Putamen (tissue), 1 donor: ENCODE data around the gene OXSR1.
"Not testable (repeated sequence)": the region's sequence is repeated elsewhere in the genome, so short reads cannot be mapped to it uniquely, and the experiment has no call there.

Experiments used
- DNase-seq: peaks from one replicate; pipeline ENCODE4 v3.0.0-alpha.2; 2016; ENCODE audit warnings: low spot score

The OXSR1 gene

DNA sequence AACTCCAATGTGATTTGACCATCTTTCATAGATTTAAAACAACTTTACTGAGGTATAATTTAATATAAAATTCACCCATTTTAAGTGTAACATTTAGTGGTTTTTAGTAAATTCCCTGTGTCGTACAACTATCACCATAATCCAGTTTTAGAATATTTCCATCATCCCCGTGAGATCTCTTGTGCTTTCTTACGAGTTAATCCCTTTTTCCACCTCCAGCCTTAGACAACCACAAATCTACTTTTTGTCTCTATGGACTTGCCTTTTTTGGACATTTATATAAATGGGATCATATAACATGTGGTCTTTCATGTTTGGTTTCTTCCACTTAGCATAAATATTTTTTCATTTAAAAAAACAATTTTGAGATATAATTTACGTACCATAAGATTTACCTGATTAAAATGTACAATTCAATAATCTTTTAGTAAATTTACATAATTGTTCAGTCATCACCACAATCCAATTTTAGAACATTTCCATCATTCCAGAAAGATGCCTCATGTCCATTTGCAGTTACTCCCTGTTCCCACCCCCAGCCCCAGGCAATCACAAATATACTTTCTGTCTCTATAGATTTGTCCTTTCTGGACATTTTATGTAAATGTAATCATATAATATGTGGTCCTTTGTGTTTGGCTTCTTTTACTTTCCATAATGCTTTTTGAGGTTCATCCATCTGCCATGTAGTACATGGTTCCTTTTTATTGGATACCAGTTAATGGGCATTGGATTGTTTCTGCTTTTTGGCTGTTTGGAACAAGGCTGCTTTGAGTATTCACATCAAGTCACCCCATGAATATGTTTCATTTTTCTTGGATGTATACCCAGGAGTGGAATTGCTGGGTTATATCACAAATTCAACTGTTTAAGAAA lies 3.1 kb downstream of the OXSR1 start:
- DNase-seq = no peak

DNA sequence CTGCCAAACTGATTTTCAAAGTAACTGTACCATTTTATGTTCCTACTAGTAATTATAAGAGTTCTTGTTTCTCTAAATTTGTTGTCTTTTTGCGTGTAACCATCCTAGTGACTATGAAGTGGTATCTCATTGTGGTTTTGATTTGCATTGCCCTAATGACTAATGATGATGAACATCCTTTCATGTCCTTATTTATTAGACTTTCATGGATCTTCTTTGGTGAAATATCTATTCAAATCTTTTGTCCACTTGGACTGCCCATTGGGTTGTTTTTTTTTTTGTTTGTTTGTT lies 3.6 kb downstream of the OXSR1 start:
- no peak for DNase-seq

DNA sequence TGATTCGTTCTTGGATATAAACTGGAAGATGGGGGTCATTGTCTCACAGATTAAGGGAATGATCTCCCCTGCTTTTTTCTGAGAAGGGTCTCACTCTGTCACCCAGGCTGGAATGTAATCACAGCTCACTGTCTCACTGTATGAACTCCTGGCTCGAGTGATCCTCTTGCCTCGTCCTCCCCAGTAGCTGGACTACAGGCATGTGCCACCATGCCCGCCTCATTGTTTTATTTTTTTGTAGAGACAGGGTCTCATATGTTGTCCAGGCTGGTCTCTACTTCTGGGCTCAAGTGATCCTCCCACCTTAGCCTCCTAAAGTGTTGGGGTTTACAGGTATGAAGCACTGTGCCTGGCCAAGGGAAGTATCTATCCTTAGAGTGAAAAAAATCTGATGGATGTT lies 5.4 kb downstream of the OXSR1 start:
- DNase-seq = no peak

DNA sequence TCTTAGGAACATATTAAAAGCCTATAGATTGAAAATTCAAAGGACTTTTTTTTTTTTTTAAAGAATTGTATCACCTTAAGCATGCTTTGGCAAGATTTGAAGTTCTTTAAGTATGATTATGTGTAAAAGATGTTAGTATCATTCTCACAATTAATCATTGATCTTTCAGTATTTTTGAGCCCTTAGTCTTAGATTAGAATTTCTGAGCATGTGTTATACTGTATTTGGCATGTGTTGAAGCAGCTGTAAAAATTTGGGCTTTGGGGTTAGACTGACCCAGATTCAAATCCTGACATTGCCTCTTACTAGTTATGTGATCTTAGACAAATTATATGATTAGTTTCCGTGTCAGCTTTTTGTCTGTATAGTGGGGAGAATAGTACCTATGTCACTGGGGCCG lies 6.3 kb downstream of the OXSR1 start:
- no peak for DNase-seq

DNA sequence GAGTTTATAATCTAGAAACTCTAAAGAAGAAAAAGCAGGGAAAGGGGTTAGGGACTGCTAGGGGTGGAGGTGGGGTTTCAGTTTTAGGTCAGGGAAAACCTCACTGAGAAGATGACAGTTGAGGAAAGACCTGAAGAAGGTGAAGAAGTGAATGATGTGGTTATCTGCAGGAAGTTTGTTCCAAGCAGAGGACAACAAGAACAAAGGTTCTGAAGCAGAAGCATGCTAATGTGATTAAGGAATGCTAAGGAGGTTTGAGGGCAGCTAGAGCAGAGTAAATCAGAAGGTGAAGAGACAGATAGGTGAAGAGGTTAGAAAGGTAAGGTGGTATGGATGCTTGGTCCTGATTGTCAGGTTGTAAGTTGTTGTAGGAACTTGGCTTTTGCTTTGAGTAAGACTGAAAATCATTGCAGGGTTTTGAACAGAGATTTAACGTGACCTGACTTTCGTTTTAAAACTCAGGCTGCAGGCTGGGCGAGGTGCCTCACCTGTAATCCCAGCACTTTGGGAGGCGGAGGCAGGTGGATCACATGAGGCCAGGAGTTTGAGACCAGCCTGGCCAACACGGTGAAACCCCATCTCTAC lies 8.6 kb downstream of the OXSR1 start:
- DNase-seq = no peak

DNA sequence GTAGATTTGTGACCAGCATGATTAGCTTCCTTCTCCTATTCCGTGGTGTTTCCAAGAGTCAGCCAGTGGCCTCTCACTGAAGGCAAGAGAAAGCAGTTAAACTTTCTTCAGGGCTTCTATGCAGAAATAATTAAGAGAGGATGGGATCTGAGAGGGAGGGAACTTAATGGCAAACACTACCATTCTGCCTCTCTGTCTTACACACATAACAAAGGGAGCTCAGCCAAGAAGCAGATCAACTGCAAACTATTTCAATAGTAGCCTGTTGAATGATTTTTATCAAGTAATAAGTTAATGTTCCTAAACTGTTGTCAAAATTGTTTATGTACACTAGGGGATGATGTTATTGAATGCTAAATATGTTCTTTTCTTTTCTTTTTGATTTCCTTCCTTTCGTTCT lies 11.8 kb downstream of the OXSR1 start:
- no peak for DNase-seq

DNA sequence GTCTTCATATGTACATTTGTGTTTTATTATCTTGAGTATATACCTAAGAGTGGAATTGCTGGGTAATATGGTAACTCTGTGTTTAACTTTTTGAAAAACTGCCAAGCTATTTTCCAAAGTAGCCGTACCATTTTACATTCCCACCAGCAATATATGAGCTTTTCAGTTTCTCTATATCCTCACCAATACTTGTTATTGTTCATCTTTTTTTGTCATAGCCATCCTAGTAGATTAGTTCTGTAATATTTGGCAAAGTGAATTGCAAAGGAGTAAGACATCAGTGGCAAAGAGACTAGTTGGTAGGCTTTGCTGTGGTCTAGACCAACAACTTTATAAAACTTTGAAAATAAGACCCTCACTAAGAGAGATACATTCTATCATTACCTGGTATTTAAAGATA lies 21.4 kb downstream of the OXSR1 start:
- no peak for DNase-seq

DNA sequence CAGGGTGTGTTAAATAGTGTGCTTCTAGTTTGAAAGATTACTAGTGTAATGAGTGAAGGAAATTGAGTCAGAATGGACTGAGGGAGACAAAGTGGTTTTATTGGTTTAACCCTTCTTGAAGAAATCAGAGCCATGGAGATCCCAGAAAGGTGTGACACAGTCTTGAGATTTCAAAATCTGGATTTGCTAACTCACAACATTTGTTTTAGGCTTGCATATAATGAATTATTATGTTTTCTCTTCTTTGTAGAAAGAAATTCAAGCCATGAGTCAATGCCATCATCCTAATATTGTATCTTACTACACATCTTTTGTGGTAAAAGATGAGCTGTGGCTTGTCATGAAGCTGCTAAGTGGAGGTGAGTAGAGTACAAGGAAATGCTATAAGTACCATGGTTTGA lies 25.1 kb downstream of the OXSR1 start:
- no peak for DNase-seq

DNA sequence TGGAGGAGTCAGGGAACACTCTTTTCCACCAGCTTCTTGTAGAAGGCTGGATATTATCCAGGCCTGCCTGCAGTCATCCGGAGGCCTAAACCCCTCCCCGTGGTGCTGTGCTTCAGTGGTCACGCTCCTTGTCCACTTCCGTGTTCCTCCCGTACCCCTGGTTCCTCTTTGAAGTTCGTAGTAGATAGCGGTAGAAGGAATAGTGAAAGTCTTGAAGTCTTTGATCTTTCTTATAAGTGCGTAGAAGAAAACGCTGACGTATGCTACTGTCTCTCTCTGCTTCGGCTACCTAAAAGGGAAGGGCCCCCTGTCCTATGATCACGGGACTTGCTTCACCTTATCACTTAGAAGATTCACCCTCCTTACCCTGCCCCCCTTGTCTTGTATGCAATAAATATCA lies 37.6 kb downstream of the OXSR1 start:
- not testable (repeated sequence) for DNase-seq

DNA sequence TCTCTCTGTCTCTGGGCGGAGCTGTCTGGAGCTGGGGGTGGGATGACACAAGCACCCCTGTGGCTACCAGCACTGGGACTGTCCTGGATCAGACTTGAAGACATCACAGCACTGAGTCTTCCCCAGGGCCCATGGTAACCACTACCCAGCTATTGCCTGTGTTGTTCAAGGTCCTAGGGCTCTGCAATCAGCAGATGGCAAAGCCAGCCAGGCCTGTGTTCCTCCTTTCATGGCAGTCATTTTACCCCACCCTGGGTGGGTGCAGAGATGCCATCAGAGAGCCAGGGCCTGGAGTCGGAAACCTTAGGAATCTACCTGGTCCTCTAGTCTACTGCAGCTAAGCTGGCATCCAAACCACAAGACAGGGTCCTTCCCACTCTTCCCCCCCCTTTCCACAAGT lies 38.4 kb downstream of the OXSR1 start:
- no peak for DNase-seq

DNA sequence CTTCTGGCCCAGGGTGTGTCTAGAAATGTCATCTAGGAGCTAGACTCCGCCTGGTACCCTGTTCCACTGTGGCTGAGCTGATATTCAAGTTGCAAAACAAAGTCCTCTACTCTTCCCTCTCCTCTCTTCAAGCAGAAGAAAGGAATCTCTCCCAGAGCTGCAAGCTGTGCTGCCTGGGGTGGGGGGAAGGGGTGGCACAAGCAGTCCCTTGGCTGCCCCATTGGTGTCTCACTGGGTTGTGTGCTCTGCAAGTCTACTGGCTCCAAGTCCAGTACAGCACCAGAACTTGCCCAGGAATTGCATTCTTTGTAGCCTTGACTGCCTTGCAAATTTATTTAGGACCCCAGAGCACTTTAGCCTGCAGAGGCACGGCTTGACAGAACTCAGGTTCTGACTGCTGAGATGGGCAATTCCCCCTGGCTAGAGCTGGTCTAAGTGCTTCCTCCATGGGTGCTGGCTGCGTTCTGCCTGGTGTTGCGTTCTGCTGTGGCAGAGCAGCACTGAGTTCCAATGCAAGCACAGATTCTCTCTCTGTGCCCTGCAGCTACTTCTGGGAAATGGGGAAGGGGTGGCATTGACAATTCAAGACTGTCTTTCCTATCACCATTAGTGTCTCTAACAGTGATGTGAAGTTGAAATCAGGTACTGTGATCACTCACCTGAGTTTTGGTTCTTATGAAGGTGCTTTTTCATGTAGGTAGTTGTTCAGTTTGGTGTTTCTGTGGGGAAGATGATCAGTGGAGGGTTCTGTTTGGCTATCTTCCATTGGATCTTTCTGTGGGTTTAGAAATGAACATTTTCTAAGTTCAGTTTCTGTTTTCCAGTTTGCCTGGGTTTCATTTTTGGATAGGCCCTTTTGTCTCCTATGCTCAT lies 39.5 kb downstream of the OXSR1 start:
- DNase-seq = no peak

DNA sequence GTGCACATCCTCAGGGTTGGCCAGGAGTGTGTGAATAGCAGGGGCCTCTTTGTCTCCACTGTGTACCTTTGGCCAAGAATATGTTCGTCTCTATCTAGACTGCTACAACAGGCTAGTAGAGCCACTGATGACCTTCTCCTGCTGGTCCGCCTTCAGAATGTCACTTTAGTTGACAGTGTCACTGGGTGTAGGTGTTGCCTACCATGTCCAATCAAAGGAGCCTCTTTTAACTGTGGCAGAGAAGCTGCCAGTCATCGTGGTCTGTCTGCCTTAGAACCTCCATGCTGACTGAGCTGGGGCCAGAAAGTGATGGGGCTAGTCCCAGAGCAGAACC lies 40.1 kb downstream of the OXSR1 start:
- no peak for DNase-seq

DNA sequence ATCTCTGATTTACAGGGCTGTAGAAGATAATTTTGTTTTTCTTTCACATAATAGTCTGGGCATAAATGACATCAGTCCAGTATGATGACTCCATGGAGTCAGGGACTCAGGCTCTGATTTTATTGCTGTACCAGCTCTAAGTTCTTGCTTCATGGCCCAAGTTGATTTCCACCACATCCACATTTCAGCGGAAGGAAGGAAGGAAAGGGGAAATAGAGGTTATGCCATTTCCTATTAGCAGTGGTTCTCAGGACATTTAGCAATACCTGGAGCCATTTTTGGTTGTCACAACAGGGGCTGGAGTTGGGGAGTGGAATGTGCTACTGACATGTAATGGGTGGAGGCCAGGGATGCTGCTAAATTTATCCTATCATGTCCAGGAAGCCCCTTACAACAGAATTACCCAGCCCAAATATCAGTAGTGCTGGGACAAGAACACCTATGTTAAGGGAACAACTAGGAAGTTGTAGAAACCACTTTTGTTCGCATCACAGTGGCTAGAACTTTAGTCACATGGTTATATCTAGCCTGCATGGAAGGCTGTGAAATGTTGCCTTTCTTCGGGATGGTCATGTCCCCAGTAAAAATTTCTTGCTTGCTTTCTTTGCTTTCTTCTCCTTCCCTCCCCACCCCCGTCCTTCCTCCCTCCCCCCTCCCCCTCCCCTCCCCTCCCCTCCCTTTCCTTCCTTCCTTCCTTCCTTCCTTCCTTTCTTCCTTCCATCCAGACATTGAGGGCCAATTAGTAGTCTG lies 42.1 kb downstream of the OXSR1 start:
- no peak for DNase-seq

DNA sequence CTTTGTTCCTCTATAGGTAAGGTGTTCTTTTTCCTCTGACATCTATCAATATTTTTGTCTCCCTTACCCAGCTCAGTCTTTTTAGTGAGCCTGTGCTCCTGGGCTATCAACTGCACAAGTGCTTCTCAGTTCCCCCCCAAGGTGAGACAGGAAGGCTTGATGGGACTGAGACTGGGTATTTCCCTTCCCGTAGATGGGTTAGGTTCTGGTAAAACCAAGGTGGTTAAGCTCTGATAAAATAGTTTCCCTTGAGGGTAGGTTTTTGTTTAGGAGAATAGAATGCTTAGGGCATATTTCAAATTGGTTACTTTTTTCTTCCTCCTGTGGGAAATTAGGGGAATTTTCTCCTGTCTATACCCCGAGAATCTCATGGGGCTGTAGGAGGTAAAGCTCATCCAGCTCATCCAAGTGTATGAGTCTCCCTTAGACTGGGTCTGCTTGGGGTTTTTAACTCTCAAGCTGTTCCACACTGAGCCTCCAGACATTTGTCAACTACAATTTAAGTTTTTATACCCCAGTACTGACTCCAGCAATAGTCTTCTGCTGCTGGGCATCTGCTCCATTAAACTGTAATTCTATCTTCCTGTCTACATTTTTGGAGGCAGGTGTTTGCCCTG lies 44.9 kb downstream of the OXSR1 start:
- DNase-seq = no peak

DNA sequence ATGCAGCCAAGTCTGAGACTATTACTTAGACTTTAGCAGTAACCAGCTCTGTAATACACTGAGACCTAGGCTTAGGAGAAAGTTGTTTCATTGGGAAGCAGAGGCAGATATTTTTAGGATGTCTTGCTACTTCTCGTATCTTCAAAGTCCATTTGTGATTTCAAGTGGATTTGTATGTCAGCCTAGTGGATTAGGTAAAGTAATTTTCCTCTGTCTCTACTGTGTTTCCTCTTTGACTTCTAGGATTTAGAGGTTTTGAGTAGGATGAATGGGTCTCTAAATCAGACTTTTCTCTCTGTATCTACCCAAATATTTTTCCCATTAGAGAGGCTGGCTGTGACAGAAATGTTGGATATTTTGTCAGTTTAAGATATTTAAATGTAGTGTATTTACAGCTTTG lies 46.8 kb downstream of the OXSR1 start:
- no peak for DNase-seq

DNA sequence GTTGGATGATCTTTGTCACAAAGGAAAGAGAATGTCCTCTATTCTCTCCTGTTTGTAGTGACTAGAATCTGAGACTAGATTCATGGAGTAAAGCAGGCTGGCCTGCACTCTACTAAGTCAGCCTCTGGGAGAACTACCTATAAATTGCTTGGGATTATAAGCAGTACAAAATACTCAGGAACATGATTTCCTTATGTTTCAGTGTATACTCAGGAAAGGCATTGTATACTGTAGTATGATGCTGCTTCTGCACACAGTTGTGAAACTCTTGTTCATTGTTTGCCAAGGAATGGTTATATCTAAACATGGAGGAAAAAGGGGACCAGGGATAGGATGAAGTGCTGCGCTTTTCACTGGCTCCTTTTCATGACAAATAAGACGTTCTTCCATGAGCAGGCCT lies 49.2 kb downstream of the OXSR1 start:
- no peak for DNase-seq

DNA sequence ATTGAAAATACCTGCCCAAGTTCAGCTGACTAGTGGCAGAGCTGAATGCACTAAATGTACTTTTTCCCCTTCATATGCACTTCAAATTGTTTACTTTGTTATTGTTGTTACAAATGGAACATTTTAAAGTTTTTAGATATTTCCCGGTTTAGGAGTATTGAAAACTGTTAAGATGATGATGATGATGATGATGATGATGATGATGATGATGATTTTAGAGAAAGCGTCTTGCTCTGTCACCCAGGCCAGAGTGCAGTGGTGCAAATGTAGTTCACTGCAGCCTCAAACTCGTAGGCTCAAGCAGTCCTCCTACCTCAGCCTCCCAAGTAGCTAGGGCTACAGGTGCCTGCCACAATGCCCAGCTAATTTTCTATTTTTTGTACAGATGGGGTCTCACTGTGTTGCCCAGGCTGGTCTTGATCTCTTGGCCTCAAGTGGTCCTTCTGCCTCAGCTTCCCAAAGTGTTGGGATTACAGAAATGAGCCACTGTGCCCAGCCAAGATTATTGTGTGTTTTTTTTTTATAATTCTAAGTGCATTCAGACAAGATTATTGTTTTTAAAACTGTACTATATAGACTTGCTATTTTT lies 54.4 kb downstream of the OXSR1 start:
- no peak for DNase-seq

DNA sequence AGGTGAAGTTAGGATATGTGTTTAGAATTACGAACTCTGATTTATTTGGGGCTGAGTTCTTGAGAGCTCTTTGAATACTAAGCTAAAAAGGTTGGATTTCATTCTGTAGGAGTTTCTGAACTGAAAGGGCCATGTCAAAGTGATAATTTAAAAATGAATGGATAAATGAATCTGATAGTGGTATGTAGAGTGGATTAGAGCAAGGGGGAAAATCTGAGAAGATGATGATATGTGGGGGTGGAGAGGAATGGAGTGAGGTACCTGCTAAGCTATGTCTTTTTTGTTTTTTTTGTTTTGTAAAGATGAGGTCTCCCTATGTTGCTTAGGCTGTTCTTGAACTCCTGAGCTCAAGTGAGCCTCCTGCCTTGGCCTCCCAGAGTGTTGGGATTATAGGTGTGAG lies 55.7 kb downstream of the OXSR1 start:
- no peak for DNase-seq

DNA sequence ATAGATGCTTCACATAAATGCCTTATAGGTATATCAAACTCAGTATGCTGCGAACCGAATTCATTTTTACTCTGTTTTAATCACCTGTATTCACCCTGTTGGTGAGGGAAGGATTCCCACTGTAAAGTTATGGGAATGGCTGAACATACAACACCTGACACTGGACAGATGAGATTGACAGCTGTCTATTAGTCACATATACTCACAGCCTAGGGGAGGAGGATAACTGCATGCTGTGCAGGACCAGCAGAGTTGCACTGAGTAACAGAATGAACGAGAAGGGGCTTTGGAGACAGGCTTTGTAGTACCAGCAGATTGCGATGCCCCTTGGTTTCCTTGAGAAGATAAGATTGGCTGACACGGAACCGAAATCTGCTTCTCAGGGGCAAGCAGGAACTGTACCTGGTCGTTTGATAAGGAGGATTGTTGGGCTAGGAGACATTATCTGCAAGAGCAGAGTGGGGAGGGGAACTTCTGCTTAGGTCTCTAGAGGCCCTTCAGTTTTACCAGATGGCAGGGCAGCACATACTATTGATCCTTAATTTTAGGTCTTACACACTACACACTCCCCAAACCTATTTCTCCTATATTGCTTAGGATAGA lies 56.8 kb downstream of the OXSR1 start:
- no peak for DNase-seq

DNA sequence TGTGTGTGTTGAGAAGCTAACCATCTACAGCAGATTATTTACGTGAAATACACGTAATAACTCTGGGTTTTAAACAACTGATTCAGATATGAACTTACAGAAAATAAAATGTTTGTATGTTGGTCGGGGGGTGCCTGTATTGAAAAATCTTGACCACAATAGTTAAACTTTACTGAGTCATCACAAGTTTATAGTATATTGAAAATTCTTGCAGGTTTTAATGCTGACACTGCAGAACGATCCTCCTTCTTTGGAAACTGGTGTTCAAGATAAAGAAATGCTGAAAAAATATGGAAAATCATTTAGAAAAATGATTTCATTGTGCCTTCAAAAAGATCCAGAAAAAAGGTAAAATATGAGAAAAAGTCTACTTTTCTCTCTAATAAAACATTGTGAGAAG lies 59.0 kb downstream of the OXSR1 start:
- DNase-seq = no peak

DNA sequence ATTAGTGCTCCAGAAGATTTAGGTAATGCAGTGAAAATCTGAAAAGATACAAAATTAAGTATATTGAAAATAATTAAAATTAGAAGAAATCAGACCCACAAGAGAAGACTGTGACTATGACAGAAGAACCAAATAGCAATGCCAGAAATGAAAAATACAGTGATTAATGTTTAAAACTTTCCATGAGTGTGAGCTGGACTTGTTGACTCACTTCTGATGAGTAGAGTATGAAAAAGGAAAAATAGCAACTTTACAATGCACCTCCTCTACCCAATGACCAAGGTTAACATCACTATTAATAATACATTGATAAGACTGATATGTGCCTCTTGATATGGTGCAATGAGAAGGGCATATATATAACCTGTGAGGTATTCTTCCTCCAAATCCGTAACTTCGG lies 60.9 kb downstream of the OXSR1 start:
- DNase-seq = no peak
